WERI-Rb-1 (cell line): ENCODE data around the gene KTI12.
A peak's percentile ranks its signal among the peaks of the same experiment; 100 is the strongest.
"Not testable (repeated sequence)": the region's sequence is repeated elsewhere in the genome, so short reads cannot be mapped to it uniquely, and the experiment has no call there.

ENCODE experiments used
- DNase-seq: peaks from one replicate; pipeline ENCODE4 v3.0.0-alpha.2; 2020
- H3K27ac ChIP-seq: fragments of 250-450 bp; sonication (Bioruptor Pico); 2 replicates; pipeline ENCODE4 v1.5.1; 2020; ENCODE audit warnings: mild to moderate bottlenecking, moderate library complexity
- H3K27me3 ChIP-seq: fragments of 250-450 bp; sonication (Bioruptor Pico); 2 replicates; pipeline ENCODE4 v1.5.1; 2021; ENCODE audit warnings: mild to moderate bottlenecking, low read depth, moderate library complexity; ENCODE audit not compliant: insufficient read depth, severe bottlenecking
- H3K36me3 ChIP-seq: fragments of 250-450 bp; sonication (Bioruptor Pico); 2 replicates; pipeline ENCODE4 v1.5.1; 2020; ENCODE audit warnings: mild to moderate bottlenecking, moderate library complexity
- H3K4me3 ChIP-seq: 2 replicates; pipeline ENCODE4 v1.5.1; 2011; ENCODE audit warnings: low read depth, mild to moderate bottlenecking, control low read depth, low read length
- H3K9me3 ChIP-seq: fragments of 250-450 bp; sonication (Bioruptor Pico); 2 replicates; pipeline ENCODE4 v1.5.1; 2021; ENCODE audit warnings: mild to moderate bottlenecking, moderate library complexity; ENCODE audit not compliant: severe bottlenecking
- TF ChIP-seq, protein P1 (sequence below): IDR thresholded peaks from 2 replicates; pipeline ENCODE4 v1.5.1; 2011; ENCODE audit warnings: low read depth, mild to moderate bottlenecking, control low read depth, inconsistent platforms, low read length

KTI12 gene

DNA sequence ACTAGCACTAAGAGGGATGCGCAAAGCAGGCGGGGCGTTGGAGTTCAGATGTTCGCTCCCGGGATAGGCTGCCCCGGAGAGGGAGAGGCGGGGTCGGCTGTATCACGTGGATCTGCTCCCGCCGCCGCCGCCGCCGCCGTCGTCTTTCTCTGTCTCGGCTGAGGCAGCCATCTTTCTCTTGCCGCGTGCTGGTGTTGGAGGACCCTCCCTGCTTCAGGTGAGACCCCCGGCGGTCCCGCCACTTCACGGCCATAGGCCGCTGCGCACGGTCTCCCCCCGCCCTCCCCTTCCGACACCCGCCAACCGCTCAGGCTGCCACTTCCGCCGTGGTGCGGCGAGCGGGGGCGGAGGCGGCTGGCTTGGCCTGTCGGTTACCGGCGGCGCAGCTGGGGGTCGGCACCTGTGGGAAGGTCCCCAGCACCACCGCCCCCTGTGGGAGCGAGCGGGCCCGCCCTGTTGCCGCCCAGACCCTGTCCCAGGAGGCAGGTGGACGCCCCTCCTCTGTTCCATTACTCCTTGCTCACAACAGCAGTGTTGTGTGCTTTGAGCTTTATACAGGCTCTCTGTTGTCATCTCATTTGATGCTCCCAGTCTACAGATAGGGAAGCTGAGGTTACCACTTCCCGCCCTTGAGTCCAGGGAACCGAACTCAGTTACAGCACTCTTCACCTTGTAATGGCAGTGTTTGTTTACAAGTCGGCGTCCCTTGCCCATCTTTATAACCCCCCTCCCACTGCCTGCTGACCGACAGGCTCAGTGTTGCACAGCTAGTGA lies 22.7 kb upstream of the KTI12 start, which contains the start of gene BTF3L4:
BTF3L4 (plus strand) TSS at position 133 of the 774 bp plus-strand sequence. CDS start 3,553 bp downstream, outside the sequence.
- TF ChIP-seq, protein P1, sequence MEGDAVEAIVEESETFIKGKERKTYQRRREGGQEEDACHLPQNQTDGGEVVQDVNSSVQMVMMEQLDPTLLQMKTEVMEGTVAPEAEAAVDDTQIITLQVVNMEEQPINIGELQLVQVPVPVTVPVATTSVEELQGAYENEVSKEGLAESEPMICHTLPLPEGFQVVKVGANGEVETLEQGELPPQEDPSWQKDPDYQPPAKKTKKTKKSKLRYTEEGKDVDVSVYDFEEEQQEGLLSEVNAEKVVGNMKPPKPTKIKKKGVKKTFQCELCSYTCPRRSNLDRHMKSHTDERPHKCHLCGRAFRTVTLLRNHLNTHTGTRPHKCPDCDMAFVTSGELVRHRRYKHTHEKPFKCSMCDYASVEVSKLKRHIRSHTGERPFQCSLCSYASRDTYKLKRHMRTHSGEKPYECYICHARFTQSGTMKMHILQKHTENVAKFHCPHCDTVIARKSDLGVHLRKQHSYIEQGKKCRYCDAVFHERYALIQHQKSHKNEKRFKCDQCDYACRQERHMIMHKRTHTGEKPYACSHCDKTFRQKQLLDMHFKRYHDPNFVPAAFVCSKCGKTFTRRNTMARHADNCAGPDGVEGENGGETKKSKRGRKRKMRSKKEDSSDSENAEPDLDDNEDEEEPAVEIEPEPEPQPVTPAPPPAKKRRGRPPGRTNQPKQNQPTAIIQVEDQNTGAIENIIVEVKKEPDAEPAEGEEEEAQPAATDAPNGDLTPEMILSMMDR, result 0 out of 2 replicates have a peak, but pooled peaks have one; percentile 0
- H3K27ac ChIP-seq, result peak within 1 kb of the TSS; percentile 92

GRCh38 chr1:52055866-52056162 lies 22.2 kb upstream of the KTI12 start:
- Histone ChIP-seq H3K27me3 (no peaks in the 10 kb centered on the region), H3K9me3 (no peaks in the 10 kb centered on the region), H3K36me3 (peaks cover 34% of the 10 kb centered on the region), H3K4me3 (peak overlapping the region; percentile 97), H3K27ac (peak overlapping the region; percentile 92)
- TF ChIP-seq, protein P1, result no peak
- no peak for DNase-seq

More for the DNA sequence above, 22.7 kb upstream of the KTI12 start, which contains the start of gene BTF3L4:
- Histone ChIP-seq H3K4me3 (peak within 1 kb of the TSS; percentile 97), H3K9me3 (no peaks in the 10 kb centered on the region), H3K27me3 (no peaks in the 10 kb centered on the region), H3K36me3 (peaks cover 39% of the 10 kb centered on the region)
- peak; percentile 97 for DNase-seq

DNA sequence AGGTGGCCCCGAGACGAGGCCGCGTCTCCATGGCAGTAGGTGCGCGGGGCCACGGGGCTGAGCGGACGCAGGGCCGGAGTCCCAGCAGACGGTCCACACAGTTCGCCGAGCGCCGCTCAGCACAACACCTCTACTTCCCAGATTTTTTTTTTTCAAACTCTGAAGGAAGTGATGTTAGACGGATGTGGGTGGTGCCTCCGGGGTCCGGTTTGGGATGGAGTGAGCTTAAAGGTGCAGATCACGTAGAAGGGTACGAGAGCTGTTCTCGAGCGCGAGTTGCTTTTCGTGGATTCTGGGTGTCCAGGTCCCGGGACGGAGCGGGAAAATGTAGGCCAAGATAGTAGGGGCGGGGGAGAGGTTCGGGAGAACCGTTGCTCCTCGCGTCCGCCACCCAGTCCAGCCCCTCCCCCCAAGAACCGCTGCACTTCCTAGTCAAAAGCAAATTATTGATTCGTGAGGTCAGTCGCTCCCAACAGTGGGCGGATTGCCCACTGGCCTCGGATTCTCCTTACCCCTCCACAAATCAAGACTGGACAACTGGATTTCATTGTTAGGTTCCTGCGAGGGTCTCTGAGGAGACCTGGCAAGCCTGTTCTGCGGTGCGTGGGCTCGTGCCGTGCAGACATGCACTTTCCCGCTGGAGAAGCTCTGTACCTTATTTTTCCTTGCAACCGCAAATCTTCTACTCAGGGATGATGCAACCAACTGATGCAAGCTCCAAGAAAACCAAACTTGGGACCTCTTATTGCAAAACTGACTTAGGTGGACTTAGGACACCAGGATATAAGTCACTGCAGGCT lies 21.7 kb upstream of the KTI12 start, which contains the start of gene TXNDC12:
TXNDC12 (minus strand) TSS at position 126 of the 800 bp plus-strand sequence; CDS start at position 31, 95 bp downstream.
- peaks cover 29% of the 10 kb centered on the region for H3K36me3 ChIP-seq
- H3K9me3 ChIP-seq, result no peaks in the 10 kb centered on the region
- H3K27me3 ChIP-seq, result no peaks in the 10 kb centered on the region
- DNase-seq, result peak; percentile 88
- H3K27ac ChIP-seq, result peak within 1 kb of the TSS; percentile 92
- TF ChIP-seq, protein P1, result no peak
- peak within 1 kb of the TSS; percentile 97 for H3K4me3 ChIP-seq

GRCh38 chr1:52054496-52055065 lies 21.0 kb upstream of the KTI12 start:
- TF ChIP-seq, protein P1, result no peak
- H3K27ac ChIP-seq, result peak overlapping the region; percentile 92
- DNase-seq, result no peak

DNA sequence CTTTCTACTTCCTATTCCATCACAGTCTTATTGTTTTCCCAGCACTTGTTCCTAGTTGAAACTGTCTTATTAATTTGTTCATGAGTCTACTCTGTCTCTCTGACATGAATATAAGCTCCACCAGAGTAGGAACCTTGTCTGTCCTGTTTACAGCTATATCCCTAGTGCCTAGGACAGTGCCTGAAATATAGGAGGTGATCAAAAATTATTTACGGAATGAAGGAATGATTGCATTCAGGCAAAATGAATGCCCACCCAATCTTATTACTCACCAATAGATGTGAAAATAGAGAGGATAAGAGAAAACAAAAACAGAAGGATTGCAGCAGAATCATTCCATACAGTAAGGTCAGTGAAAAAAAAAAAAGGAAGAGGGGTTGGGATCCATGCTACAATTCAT lies 20.3 kb upstream of the KTI12 start:
- Histone ChIP-seq H3K9me3 (no peaks in the 10 kb centered on the region), H3K27ac (no peak overlapping the region)
- no peak for DNase-seq

More at GRCh38 chr1:52054496-52055065, 21.0 kb upstream of the KTI12 start:
- Histone ChIP-seq H3K36me3 (peaks cover 22% of the 10 kb centered on the region), H3K27me3 (no peaks in the 10 kb centered on the region), H3K9me3 (no peaks in the 10 kb centered on the region), H3K4me3 (peak overlapping the region; percentile 97)

GRCh38 chr1:52049337-52049736 lies 15.7 kb upstream of the KTI12 start:
- peaks cover 24% of the 10 kb centered on the region for H3K36me3 ChIP-seq
- DNase-seq, H3K27me3 ChIP-seq, H3K27ac ChIP-seq, H3K9me3 ChIP-seq, H3K4me3 ChIP-seq: not testable (repeated sequence)

More for the DNA sequence above, 20.3 kb upstream of the KTI12 start:
- Histone ChIP-seq H3K27me3 (no peaks in the 10 kb centered on the region), H3K4me3 (no peak overlapping the region; the same call in 1 of the 2 replicates), H3K36me3 (peaks cover 17% of the 10 kb centered on the region)
- TF ChIP-seq, protein P1, result no peak

- not testable (repeated sequence) for H3K9me3 ChIP-seq, H3K27me3 ChIP-seq, H3K4me3 ChIP-seq, H3K27ac ChIP-seq, DNase-seq
- peaks cover 20% of the 10 kb centered on the region for H3K36me3 ChIP-seq
Observed at GRCh38 chr1:52045666-52046195, 12.1 kb upstream of the KTI12 start.
